A549 (cell line): Measurements from ENCODE around the gene ACTN1. TPM values are rescaled to one million over a fixed set of nuclear protein-coding genes. Genes with fewer than 3 reads are reported as not detected.
A peak's percentile ranks its signal among the peaks of the same experiment; 100 is the strongest.

Experiments
- ATAC-seq, 2 experiments: fragments of 200-7000 bp in 1 of 2; fragments of >200 bp in 1 of 2; cut with Nextera tagmentation in 1 of 2; cut with Tn5 transposase in 1 of 2; 3 replicates each; pipeline versions ENCODE4 v1.8.0 to v1.9.1; 2018 to 2020; ENCODE audit warnings: mild to moderate bottlenecking in 1 of 2, moderate library complexity in 1 of 2
- CTCF ChIA-PET: fragments of 300-600 bp; sonication (Branson Sonifier 250); formaldehyde crosslinking; extraction: SDS; loops from one replicate; lab custom pipeline; 2021; ENCODE audit warnings: antibody characterized with exemption, inconsistent platforms; lab: Yijun Ruan, JAX
- POLR2A ChIA-PET: fragments of 350-600 bp; formaldehyde crosslinking; extraction: SDS; loops from one replicate; lab custom pipeline; 2021; ENCODE audit warnings: antibody characterized with exemption, inconsistent platforms; lab: Yijun Ruan, JAX
- DNase-seq, 2 experiments: peaks; one replicate each; pipeline versions ENCODE4 v3.0.0 to v3.0.0-alpha.2; 2011 to 2016; ENCODE audit warnings: low read depth in 1 of 2, low spot score in 1 of 2
- FAIRE-seq: peaks from 2 replicates; lab custom pipeline; 2011; peaks lifted over from hg19 to GRCh38; lab: Jason Lieb, UNC
- H3K27ac ChIP-seq, 2 experiments: fragments of >200 bp; sonication (Bioruptor Twin); formaldehyde crosslinking; 3 replicates each; pipeline ENCODE4 v1.5.1; 2016 to 2017
- H3K4me1 ChIP-seq: fragments of >200 bp; sonication (Bioruptor Twin); formaldehyde crosslinking; 3 replicates; pipeline ENCODE4 v1.6.1; 2016
- H3K4me2 ChIP-seq: fragments of >200 bp; sonication (Bioruptor Twin); formaldehyde crosslinking; 3 replicates; pipeline ENCODE4 v1.6.1; 2016
- H3K4me3 ChIP-seq: fragments of >200 bp; sonication (Bioruptor Twin); formaldehyde crosslinking; 3 replicates; pipeline ENCODE4 v1.5.1; 2016
- H3K9me3 ChIP-seq: fragments of >200 bp; sonication (Bioruptor Twin); formaldehyde crosslinking; 3 replicates; pipeline ENCODE4 v1.6.1; 2016
- CHD2 ChIP-seq: fragments of 150-350 bp; IDR thresholded peaks from 2 replicates; pipeline ENCODE4 v1.6.1; 2014; ENCODE audit warnings: low read length; ENCODE audit not compliant: partially characterized antibody
- E2F6 ChIP-seq: IDR thresholded peaks from 2 replicates; pipeline ENCODE4 v1.6.1; 2012; ENCODE audit warnings: low read depth, borderline replicate concordance
- EHMT2 ChIP-seq: fragments of 200-600 bp; sonication (generic); IDR thresholded peaks from 2 replicates; pipeline ENCODE4 v1.6.1; 2016; ENCODE audit warnings: antibody characterized with exemption, low read depth, mild to moderate bottlenecking, moderate library complexity
- ESRRA ChIP-seq: fragments of 150-350 bp; IDR thresholded peaks from 2 replicates; pipeline ENCODE4 v1.6.1; 2014; ENCODE audit warnings: mild to moderate bottlenecking, low read length, borderline replicate concordance
- FOSB ChIP-seq: fragments of 250-450 bp; sonication (Bioruptor Pico); IDR thresholded peaks from 2 replicates; pipeline ENCODE4 v1.5.0; 2020; ENCODE audit warnings: mild to moderate bottlenecking, moderate library complexity
- FOSL2 ChIP-seq, 2 experiments: fragments of 450-650 bp in 1 of 2; fragments of >200 bp in 1 of 2; sonication (Bioruptor Twin) in 1 of 2; formaldehyde crosslinking; IDR thresholded peaks; 2 replicates each; pipeline versions ENCODE4 v1.5.0 to v1.6.1; 2016 to 2020; ENCODE audit warnings: mild to moderate bottlenecking in 1 of 2, moderate library complexity in 1 of 2
- HOXB13 ChIP-seq: fragments of 250-450 bp; sonication (Bioruptor Pico); IDR thresholded peaks from 2 replicates; pipeline ENCODE4 v1.5.0; 2020; ENCODE audit warnings: low read depth, mild to moderate bottlenecking, moderate library complexity
- HOXB5 ChIP-seq: fragments of 250-450 bp; sonication (Bioruptor Pico); IDR thresholded peaks from 2 replicates; pipeline ENCODE4 v1.5.0; 2020; ENCODE audit warnings: mild to moderate bottlenecking, moderate library complexity
- KDM1A ChIP-seq: fragments of 200-600 bp; sonication (generic); IDR thresholded peaks from 2 replicates; pipeline ENCODE4 v1.6.1; 2016; ENCODE audit warnings: low read depth, mild to moderate bottlenecking
- KDM5A ChIP-seq: fragments of 200-600 bp; sonication (generic); IDR thresholded peaks from 2 replicates; pipeline ENCODE4 v1.6.1; 2016; ENCODE audit warnings: antibody characterized with exemption, mild to moderate bottlenecking
- NPAS2 ChIP-seq: fragments of 250-450 bp; sonication (Bioruptor Pico); IDR thresholded peaks from 2 replicates; pipeline ENCODE4 v1.8.0; 2022; ENCODE audit warnings: mild to moderate bottlenecking, moderate library complexity, borderline replicate concordance
- PHF8 ChIP-seq: fragments of 200-600 bp; sonication (generic); IDR thresholded peaks from 2 replicates; pipeline ENCODE4 v1.6.1; 2016; ENCODE audit warnings: low read depth, mild to moderate bottlenecking, antibody characterized with exemption, moderate library complexity, borderline replicate concordance
- RARB ChIP-seq: fragments of 250-450 bp; sonication (Bioruptor Pico); IDR thresholded peaks from 2 replicates; pipeline ENCODE4 v1.8.0; 2021; ENCODE audit warnings: mild to moderate bottlenecking, moderate library complexity
- RCOR1 ChIP-seq: fragments of 150-350 bp; IDR thresholded peaks from 2 replicates; pipeline ENCODE4 v1.6.1; 2014; ENCODE audit warnings: antibody characterized with exemption, low read length, low read depth
- REST ChIP-seq: fragments of 200-600 bp; sonication (generic); IDR thresholded peaks from 2 replicates; pipeline ENCODE4 v1.6.1; 2016; ENCODE audit warnings: antibody characterized with exemption, mild to moderate bottlenecking, moderate library complexity
- TFCP2L1 ChIP-seq: fragments of 250-450 bp; sonication (Bioruptor Pico); IDR thresholded peaks from 2 replicates; pipeline ENCODE4 v1.5.0; 2021; ENCODE audit warnings: mild to moderate bottlenecking
- TP53 ChIP-seq: fragments of 250-450 bp; sonication (Bioruptor Pico); IDR thresholded peaks from 2 replicates; pipeline ENCODE4 v1.5.0; 2021; ENCODE audit warnings: mild to moderate bottlenecking, moderate library complexity
- ZFP36 ChIP-seq: fragments of 450-650 bp; IDR thresholded peaks from 2 replicates; pipeline ENCODE4 v1.6.1; 2014; ENCODE audit warnings: borderline replicate concordance; ENCODE audit not compliant: partially characterized antibody
- WGBS: methylation state at CpG from one replicate; pipeline ENCODE4 v1.1.6; 2017; ENCODE audit errors: missing lambda C conversion rate; 5-methylcytosine and 5-hydroxymethylcytosine counted together
- polyA plus RNA-seq, 4 experiments: library from polyadenylated mRNA; depleted of rRNA in 3 of 4; stranded (reverse); fragments of >200 nt; fragmentation: RNase III in 1 of 4; extraction: RNeasy Plus Mini Kit Qiagen cat#74134 plus additional on column Dnase treatment in 1 of 4; gene quantifications; 2 replicates in 3 of 4; 3 replicates in 1 of 4; pipeline ENCODE4 v1.2.3, GENCODE V29; 2011 to 2017

ACTN1 gene
- polyA plus RNA-seq, 2 of the 4 experiments (the other 2 are of a cell fraction): 208 to 245 TPM

- H3K27ac ChIP-seq: peak overlapping the region in 1 of 2 experiments; percentile 46; a peak in 3 of 6 replicates
- no peak for FAIRE-seq
- TF ChIP-seq E2F6: no peak
- TF ChIP-seq HOXB13: no peak
- no peak for TF ChIP-seq ESRRA
- no peak for TF ChIP-seq KDM5A
- no peak for TF ChIP-seq CHD2
- TF ChIP-seq ZFP36: no peak
- no peak for TF ChIP-seq HOXB5
- TF ChIP-seq RARB (CRISPR knock-in tag): no peak
- TF ChIP-seq RCOR1: no peak
- no peak for TF ChIP-seq PHF8
- TF ChIP-seq FOSB: no peak
- TF ChIP-seq, all 56 proteins: peak for 0
- CTCF ChIA-PET: interaction anchor here (0.6 to 8.8 kb wide), 6 partner anchors 13 to 167 kb away, joined by 3 to 74 read pairs (median 3); no protein-coding TSS in a partner anchor
- Histone ChIP-seq H3K4me1 (peaks cover 100% of the 10 kb centered on the region), H3K4me3 (no peak overlapping the region), H3K4me2 (peak overlapping the region; percentile 41), H3K9me3 (no peaks in the 10 kb centered on the region)
- DNase-seq (no peak), ATAC-seq (peak; percentile 6 to 7; a peak in 3 of 6 replicates)
- 97% methylated on average over 3 of the region's 3 CpGs for WGBS
- POLR2A ChIA-PET: no interaction called here
Measured at GRCh38 chr14:68962681-68963080, 16.4 kb downstream of the ACTN1 start.

- FAIRE-seq: no peak
- ChIA-PET CTCF (interaction anchor here (1.2 to 8.8 kb wide), 2 partner anchors 14 to 22 kb away, joined by 4 to 74 read pairs; no protein-coding TSS in a partner anchor), POLR2A (interaction anchor here (0.8 kb wide), 1 partner anchor 10 kb away, joined by 3 read pairs; no protein-coding TSS in a partner anchor)
- peak; percentile 48 to 54; a peak in 5 of 6 replicates for ATAC-seq
- no peak for TF ChIP-seq FOSL2 (IDR thresholded peaks at IDR 0.05)
- peak; percentile 33 for TF ChIP-seq FOSL2 (CRISPR knock-in tag; IDR thresholded peaks at IDR 0.05)
- TF ChIP-seq NPAS2 (CRISPR knock-in tag): no peak
- Histone ChIP-seq H3K27ac (peak overlapping the region in 1 of 2 experiments; percentile 46; a peak in 2 of 6 replicates), H3K4me1 (peaks cover 100% of the 10 kb centered on the region), H3K4me3 (no peak overlapping the region), H3K9me3 (no peaks in the 10 kb centered on the region), H3K4me2 (peak overlapping the region; percentile 41)
- WGBS: 61% methylated on average over 14 of the region's 16 CpGs
- DNase-seq: peak in 1 of 2 experiments; percentile 70
Measured at GRCh38 chr14:68961781-68962584, 17.1 kb downstream of the ACTN1 start.

- no peaks in the 10 kb centered on the region for H3K9me3 ChIP-seq
- ChIA-PET POLR2A (interaction anchor here (0.6 to 0.8 kb wide), 2 partner anchors 10 to 168 kb away, joined by 3 to 10 read pairs; partner anchors contain the start of gene ZFP36L1), CTCF (interaction anchor here (1.0 to 8.8 kb wide), 4 partner anchors 10 to 21 kb away, joined by 3 to 74 read pairs (median 6); no protein-coding TSS in a partner anchor)
- H3K4me2 ChIP-seq: peak overlapping the region; percentile 41; the same call in 2 of the 3 replicates
- no peak for TF ChIP-seq TP53 (CRISPR knock-in tag)
- no peak for TF ChIP-seq TFCP2L1
- no peak for TF ChIP-seq KDM1A
- no peak for TF ChIP-seq RARB (CRISPR knock-in tag)
- TF ChIP-seq REST: no peak
- TF ChIP-seq EHMT2: no peak
- TF ChIP-seq ZFP36: no peak
- no peak for TF ChIP-seq ESRRA
- FAIRE-seq (no peak), DNase-seq (no peak), ATAC-seq (no peak)
- no peak overlapping the region for H3K4me3 ChIP-seq
- H3K27ac ChIP-seq: peak overlapping the region in 1 of 2 experiments; percentile 46; a peak in 2 of 6 replicates
- H3K4me1 ChIP-seq: peaks cover 100% of the 10 kb centered on the region
- 92% methylated on average over 7 of the region's 7 CpGs for WGBS
Measured at GRCh38 chr14:68961361-68961760, 17.7 kb downstream of the ACTN1 start.
